ENCODE measurements around the gene ASB3.
"Not testable (repeated sequence)": the region's sequence is repeated elsewhere in the genome, so short reads cannot be mapped to it uniquely, and the experiment has no call there.

Gene ASB3, protein sequence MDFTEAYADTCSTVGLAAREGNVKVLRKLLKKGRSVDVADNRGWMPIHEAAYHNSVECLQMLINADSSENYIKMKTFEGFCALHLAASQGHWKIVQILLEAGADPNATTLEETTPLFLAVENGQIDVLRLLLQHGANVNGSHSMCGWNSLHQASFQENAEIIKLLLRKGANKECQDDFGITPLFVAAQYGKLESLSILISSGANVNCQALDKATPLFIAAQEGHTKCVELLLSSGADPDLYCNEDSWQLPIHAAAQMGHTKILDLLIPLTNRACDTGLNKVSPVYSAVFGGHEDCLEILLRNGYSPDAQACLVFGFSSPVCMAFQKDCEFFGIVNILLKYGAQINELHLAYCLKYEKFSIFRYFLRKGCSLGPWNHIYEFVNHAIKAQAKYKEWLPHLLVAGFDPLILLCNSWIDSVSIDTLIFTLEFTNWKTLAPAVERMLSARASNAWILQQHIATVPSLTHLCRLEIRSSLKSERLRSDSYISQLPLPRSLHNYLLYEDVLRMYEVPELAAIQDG

DNA sequence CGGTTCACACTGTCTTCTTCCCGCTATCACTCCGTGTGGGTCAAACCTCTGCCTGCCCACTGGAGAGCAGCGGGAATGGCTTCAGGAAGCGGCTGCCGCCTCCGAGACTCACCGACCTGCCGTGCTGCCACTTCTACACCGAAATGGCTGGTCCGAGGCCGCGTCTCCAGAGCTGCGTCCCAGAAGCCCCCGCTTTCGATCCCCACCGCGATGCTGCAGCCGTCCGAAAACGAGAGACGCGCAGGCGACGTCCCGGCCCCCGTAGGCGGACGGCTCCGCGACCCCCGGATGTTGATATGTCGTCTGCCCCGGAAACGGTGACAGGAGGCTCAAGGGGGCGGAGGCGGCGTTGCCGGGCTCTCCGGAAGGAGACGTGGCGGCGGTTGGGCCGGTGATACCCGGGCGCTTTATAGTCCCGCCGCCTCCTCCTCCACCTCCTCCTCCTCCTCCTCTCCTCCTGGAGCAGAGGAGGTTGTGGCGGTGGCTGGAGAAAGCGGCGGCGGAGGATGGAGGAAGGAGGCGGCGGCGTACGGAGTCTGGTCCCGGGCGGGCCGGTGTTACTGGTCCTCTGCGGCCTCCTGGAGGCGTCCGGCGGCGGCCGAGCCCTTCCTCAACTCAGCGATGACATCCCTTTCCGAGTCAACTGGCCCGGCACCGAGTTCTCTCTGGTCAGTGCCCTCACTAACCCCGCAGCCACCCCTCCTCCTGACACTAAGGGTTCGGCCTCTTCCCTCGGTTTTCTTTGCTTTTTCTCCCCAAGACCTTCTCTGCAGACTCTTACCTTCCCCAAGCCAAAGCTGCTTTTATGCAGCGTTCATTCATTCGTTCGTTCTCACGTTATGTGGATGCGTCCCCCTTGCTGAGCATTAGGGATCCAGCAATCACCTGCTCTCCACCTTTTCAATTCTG is at the start of gene ASB3, which contains the start of gene ERLEC1:
TSS of gene ASB3 (minus strand) at position 249 of the 909 bp plus-strand sequence. CDS start 21,381 bp downstream, outside the sequence.
TSS of gene ERLEC1 (plus strand) at position 340 of the 909 bp plus-strand sequence. CDS start at position 507, 167 bp downstream.
- peak; percentile 91 for DNase-seq

DNA sequence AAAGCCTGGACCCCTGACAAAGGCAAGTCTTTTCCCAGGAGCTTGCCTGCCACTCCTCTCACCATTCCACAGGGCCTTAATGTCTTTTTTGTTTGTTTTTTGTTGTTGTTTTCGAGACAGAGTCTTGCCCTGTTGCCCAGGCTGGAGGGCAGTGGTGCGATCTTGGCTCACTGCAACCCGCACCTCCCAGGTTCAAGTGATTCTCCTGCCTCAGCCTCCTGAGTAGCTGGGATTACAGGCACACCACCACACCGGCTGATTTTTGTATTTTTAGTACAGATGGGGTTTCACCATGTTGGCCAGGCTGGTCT is 43.2 kb upstream of the ASB3 start:
- DNase-seq, result not testable (repeated sequence)

DNA sequence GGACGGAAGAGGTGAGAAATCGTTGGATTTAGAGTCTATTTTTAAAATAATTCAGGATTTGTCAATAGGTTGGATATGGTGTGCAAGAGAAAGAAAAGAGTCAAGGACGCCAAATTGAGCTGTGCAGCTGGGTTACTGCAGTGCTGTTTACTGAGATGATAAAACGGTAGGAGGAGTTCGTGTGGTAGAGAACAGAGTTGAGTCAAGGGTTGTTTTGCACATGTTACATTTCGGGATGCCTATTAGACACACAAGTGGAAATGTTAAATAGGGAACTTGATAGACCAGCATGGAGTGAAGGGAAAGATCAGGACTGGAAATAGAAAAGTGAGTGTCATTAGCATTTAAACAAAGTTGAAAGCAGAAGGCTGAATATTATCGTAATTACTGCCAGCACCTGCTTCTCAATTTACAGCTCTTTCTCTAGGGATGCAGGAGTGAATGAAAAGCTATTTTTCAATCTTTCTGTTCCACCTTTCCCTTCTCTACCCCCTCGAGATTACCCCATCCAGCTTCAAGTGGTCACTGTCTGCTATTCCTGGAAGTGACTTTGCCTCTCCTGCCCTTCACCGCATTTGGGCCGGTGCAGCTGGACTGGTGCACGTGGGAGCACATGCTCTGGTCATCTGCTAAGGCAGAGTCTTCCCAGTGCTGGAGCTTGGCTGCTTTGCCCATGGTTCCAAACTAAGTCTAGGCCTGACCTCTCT is 42.7 kb upstream of the ASB3 start:
- DNase-seq, result no peak

DNA sequence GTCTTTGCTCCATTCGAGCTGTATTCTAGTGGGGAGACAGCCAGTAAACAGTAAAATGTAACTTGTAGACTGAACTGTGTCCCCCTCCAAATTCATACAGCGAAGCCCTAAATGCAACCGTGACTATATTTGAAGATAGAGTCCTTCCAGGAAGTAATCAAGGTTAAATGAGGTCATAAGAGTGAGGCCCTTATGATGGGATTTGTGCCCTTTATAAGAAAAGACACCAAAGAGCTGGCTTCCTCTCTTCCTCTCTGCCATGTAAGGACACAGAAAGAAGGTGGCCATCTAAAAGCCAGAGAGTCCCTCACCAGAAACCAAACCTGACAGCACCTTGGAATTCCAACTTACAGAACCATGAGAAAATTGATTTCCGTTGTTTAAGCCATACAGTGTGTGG is 41.6 kb upstream of the ASB3 start:
- no peak for DNase-seq

DNA sequence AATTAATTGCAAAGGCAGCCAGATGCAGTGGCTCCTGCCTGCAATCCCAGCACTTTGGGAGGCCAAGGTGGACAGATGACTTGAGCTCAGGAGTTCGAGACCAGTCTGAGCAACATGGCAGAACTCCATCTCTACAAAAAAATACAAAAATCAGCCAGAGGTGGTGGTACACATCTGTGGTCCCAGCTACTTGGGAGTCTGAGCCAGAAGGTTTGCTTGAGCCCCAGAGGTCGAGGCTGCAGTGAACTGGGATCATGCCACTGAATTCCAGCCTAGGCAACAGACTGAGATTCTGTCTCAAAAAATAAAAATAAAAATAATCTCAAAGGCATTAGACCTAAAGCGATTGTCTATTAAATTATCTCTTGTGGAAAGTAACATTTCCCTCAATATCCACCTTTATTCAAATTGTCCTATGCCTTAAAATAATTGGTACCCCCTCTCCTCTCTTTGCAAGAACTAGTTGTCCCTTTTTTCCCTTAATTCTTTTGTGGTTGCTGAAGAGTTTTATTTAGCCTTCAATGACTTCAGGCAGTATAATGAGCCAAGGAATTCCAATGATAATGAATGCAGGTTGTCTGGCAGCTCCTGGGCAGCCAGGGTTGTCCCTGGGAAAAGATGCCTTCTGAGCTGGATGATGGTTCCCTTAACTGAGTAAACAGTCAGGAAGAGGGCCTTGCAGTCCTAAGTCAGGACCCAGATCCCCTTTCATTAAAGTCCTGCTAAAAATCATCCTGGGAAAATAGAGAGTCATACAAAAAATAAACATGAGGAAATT is 40.8 kb upstream of the ASB3 start:
- DNase-seq, result no peak

DNA sequence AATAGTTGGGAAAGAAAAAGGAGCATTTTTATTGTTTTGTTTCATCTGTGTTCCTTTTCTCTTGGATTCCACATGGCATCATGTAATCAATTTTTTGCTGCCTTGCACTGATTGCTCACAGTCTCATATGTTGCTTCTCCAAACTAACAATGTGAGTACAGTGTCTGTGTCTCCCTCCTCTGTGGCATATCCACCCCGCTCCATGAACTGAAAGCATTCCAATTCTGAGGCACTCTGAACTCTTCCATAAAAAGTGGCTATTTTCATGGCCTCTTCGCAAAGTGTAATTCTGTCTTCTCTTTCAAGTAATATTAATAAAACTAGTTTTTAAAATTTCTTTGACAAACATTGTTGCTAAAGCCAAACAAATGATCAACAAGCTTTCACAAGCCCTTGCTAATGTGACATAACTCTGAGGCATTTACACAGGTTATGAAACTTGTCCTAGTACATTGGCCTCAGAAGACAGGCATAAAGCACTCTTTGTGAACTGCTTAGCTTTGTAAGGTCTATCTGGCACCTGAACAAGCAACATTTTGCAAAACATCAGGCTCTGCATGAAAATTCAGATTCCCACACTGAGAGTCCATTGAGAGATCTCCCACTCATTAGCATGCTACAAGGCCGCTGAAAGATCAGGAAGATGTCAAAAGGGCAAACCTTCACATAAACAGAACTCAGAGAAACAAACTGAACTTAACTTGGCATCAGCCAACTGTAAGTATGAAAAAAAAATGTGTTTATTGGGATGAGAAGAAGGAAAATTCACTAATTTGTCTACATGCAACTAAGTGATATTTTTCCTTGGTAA is 40.0 kb upstream of the ASB3 start:
- DNase-seq, result no peak

DNA sequence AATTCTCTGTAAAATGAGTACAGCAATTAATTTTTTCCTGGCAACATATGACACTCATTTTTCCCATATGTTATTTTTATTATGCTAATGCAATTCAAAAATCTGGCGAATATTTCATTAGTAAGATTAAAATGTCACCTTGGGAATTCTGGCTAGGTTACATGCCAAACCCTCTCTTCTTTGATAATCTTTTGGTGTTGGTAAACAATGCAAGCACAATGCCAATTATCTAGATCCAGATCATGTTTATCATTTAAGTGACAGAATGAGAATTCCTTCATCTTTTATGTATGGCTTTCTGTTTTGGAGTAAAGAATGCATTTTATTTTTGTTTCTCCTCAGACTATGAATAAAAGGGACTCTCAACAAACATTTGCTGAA is 39.3 kb upstream of the ASB3 start:
- no peak for DNase-seq

DNA sequence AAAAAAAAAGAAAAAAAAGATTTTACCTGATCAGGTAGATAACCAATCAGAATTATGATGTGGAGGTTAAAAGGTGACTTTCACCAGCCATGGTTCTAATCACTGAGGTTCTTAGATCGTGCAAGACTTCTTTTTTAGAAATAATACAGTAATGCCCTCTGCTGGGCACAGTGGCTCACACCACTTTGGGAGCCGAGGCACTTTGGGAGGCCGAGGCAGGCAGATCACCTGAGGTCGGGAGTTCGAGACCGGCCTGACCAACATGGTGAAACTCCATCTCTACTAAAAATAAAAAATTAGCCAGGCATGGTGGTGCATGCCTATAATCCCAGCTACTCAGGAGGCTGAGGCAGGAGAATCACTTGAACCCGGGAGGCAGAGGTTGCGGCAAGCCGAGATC is 36.9 kb upstream of the ASB3 start:
- not testable (repeated sequence) for DNase-seq

DNA sequence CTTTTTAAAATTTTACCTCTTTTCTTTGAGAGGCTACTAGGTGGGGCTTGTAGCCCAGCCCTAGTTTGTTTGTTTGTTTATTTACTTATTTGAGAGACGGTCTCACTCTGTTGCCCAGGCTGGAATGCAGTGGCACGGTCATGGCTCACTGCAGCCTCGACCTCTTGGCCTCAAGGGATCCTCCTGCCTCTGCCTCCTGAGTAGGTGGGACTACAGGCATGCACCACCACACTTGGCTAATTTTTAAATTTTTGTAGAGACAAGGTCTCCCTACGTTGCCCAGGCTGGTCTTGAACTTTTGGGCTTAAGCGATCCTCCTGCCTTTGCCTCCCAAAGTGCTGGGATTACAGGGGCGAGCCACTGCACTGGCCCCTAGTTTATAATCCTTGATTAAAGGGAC is 35.1 kb upstream of the ASB3 start:
- no peak for DNase-seq

DNA sequence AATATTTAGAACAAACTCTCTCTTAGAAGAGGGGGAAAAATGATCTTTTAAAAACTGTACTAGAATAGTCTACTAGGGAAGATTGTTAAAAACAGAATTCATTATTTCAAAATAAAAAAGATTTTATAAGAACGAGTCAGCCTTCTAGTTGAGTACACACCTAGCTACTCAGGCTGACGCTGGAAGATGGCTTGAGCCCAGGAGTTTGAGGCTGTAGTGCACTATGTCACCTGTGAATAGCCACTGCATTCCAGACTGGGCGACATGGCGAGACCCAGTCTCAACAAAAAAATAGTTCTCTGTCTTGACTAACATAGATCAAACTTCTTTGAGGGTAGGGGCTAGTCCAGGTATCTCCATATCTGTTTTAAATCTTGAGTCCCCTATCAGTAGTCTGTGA is 34.0 kb upstream of the ASB3 start:
- no peak for DNase-seq

DNA sequence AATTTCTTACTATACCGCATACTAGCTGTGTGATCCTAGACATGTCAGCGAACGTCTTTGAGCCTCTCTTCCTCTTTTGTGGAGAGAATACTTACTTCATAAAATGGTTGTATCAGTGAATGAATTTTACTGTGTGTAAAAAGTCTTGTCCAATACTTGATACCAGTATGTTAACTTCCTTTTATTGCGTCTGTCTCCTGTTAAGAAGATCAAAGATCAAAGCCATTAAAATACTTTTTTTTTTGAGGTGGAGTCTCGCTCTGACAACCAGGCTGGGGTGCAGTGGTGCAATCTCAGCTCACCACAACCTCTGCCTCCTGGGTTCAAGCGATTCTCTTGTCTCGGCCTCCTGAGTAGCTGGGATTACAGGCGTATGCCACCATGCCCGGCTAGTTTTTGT is 33.3 kb upstream of the ASB3 start:
- DNase-seq, result no peak

DNA sequence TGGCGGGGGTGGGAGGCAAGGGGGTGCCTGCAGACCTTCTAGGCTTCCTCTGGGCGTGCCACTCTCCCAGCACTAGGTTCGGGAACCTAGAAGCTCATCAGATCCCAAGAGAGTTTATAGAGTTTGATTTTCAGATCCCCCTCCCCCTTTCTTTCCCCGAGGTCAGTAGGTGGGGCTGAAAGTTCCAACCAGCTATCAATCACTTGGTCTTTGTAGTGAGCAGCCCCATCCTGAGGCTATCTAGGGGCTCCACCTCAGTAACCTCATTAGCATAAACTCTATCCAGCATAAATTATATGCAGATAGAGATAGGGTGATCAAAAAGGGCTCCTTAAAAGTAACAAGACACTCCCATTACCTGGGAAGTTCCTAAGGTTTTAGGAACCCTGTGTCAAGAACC is 32.9 kb upstream of the ASB3 start:
- DNase-seq, result no peak

DNA sequence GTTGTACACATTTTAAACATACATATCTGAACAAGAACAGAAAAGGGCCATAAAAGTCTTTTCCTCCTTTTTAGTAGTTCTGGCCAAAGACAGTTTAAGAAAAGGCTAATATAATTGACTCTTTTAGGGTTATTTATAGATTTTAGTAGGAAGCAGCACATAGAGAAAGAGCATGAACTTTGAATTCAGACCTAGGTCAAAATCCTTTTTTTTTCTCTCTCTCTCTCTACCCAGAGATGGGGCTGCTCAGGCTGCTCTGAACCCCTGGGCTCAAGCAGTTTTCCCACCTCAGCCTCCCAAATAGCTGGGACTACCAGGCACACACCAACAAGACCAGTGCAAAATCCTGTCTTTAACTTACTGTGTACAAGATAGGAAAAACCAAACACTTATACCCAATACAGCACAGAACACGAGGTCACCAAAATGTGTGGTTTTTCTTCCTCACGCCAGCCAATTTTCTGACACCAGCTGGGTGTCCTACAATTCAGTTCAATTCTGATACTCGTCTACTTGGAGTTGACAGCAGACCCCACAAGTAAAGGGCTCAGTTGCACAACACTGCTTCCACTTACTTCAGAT is 32.2 kb upstream of the ASB3 start:
- no peak for DNase-seq

DNA sequence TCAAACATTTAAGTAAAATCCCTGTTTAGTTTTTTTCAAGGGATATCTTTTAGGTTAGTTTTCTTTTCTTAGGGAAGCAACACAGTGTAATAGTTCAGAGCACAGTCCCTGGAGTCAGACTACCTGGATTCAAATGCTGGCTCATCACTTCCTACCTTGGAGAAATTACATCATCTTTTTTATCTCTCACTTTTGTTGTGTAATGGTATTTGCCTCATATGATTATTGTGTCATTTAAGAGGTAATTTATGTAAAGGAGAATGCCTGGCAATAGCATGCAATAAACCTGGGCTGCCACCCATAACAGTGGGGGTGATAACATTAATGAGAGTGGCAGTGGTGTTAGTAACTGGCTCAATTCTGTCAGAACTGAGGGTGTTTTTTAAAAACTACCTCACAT is 26.4 kb upstream of the ASB3 start:
- no peak for DNase-seq

DNA sequence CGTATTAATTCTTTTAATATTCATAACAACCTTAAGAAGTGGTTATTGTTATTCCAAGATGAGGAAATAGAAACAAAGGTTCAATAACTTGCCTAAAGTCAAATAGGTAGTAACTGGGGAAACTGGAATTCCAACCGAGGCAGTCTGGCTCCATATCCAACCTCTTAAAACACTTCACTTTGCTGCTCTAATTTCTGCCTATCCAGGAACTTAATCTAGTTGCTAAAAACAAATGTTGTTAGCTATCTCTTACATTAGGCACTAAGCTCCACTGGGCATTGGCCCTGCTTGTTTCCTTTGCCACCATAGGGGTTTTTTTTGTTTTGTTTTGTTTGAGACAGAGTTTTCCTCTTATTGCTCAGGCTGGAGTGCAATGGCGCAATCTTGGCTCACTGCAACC is 24.8 kb upstream of the ASB3 start:
- DNase-seq, result no peak

DNA sequence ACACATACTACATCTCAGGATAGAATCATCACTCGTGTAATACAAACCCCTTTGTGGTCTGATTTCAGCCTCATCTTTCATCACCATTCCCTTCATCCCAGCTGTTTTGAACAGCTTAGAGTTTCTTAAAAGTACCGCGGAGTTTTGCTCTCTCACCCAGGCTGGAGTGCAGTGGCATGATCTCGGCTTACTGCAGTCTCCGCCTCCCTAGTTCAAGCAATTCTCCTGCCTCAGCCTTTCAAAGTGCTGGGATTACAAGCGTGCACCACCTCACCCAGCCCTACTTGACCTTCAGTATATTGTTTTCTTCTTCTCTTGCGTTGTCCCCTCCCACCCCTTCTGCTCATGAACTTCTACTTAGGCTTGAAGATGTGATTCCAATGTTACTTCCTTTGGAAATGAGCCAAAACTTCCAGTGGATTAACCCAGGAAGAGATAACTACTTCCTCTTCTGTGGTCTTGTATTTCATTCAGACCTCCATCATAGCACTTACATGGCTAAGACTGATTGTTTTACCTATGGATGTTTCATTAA is 15.9 kb upstream of the ASB3 start:
- no peak for DNase-seq

DNA sequence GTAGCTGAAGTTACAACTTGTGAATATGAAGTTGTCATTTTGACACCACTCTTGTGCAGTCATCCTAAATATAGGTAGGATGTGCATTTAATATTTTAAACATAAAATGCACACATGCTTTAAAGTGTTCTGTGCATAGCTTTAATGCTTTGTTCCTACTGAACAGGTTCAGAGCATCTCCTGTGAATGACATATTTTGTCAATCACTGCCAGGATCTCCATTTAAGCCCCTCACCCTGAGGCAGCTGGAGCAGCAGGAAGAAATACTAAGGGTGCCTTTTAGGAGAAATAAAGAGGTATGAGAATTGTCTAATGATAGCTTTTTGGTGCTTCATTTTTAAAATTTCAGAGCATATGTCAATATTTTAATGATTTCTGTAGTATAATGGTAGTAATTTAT is 14.8 kb upstream of the ASB3 start:
- no peak for DNase-seq

DNA sequence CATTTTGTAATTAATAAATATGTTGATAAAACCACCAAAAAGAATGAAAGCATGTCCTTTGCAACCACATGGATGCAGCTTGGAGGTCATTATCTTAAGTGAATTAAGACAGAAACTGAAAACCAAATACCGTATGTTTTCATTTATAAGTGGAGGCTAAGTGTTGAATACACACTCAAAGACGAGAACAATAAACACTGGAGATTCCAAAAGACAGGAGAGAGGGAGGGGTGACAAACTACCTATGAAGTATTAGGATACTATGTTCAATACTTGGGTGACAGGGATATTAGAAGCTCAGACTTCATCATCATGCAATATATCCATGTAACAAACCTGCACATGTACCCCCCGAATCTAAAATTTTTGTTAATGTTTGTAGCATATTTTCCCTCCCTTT is 7.1 kb upstream of the ASB3 start:
- DNase-seq, result no peak

DNA sequence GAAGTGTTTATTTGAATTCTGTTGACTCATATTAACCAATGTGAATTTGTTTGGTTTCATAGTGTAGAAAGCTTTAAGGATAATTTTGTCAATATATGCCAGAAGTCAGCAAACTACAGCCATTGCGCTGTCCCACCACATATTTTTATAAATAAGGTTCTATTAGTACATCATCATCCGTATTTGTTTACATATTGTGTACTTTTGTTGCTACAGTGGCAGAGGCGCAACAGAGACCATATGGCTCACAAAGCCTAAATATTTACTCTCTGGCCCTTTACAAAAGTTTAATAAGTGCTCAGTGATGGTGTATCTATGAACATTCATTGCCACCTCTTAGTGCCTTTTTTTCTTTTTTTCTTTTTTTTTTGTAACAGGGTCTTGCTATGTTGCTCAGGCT is 6.5 kb upstream of the ASB3 start:
- no peak for DNase-seq

DNA sequence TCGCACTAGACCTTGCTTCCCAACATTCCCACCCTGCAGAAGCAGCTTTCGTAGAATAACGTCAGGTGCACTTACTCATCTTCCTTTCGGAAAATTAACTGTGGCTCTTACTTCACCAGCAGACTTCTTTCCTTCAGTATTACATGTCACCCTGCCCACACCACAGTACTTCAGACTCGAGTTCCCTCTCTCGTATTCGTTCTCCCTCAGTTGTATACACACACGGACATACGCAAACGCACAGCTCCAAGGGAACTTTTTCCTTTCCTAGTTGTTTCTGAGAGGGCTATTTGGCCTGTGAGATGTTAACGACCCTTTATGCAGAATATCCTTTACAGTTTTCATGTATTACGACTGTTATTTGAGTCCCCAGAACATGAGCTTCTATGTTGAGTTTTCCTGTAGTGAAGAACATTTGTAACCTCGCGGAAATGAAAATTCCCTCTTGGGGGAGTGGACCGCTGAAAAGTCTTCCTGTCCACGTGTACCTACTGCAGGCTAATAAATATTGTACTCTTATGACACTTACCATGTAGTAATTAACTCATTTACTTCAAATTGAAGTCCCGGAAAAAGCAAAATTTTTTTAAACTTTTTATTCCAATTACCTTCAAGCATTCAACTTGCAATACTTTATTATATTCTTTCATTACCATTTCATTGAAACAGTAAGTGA is 999 bp upstream of the ASB3 start:
- DNase-seq, result peak; percentile 11

All from NCI-H345 (cell line).